Muscle layer of colon (tissue), 2 donors: ENCODE data around the gene SHQ1.

ENCODE experiments used
- H3K27ac ChIP-seq: one replicate; pipeline ENCODE4 v1.7.0; 2013; ENCODE audit warnings: low read depth, mild to moderate bottlenecking, low read length, moderate library complexity
- H3K27me3 ChIP-seq, 2 donors: one replicate each; pipeline ENCODE4 v1.7.0; 2013; ENCODE audit warnings: low read length in 2 of 2, mild to moderate bottlenecking in 2 of 2; ENCODE audit not compliant: insufficient read depth in 2 of 2, control insufficient read depth in 1 of 2
- H3K36me3 ChIP-seq: one replicate; pipeline ENCODE4 v1.7.0; 2013; ENCODE audit warnings: mild to moderate bottlenecking, low read length; ENCODE audit not compliant: insufficient read depth
- H3K4me1 ChIP-seq: one replicate; pipeline ENCODE4 v1.7.0; 2013; ENCODE audit warnings: mild to moderate bottlenecking, low read length; ENCODE audit not compliant: insufficient read depth
- H3K4me3 ChIP-seq, 2 donors: one replicate each; pipeline ENCODE4 v1.7.0; 2013; ENCODE audit warnings: low read length in 2 of 2, low read depth in 1 of 2, mild to moderate bottlenecking in 1 of 2, moderate library complexity in 1 of 2
- H3K9ac ChIP-seq: one replicate; pipeline ENCODE4 v1.7.0; 2013; ENCODE audit warnings: low read length
- H3K9me3 ChIP-seq: one replicate; pipeline ENCODE4 v1.7.0; 2013; ENCODE audit warnings: mild to moderate bottlenecking, low read length
- donor health status: abdominal sarcoma.
- donor health status: Adenocarcinoma of cecum.

SHQ1 gene

DNA sequence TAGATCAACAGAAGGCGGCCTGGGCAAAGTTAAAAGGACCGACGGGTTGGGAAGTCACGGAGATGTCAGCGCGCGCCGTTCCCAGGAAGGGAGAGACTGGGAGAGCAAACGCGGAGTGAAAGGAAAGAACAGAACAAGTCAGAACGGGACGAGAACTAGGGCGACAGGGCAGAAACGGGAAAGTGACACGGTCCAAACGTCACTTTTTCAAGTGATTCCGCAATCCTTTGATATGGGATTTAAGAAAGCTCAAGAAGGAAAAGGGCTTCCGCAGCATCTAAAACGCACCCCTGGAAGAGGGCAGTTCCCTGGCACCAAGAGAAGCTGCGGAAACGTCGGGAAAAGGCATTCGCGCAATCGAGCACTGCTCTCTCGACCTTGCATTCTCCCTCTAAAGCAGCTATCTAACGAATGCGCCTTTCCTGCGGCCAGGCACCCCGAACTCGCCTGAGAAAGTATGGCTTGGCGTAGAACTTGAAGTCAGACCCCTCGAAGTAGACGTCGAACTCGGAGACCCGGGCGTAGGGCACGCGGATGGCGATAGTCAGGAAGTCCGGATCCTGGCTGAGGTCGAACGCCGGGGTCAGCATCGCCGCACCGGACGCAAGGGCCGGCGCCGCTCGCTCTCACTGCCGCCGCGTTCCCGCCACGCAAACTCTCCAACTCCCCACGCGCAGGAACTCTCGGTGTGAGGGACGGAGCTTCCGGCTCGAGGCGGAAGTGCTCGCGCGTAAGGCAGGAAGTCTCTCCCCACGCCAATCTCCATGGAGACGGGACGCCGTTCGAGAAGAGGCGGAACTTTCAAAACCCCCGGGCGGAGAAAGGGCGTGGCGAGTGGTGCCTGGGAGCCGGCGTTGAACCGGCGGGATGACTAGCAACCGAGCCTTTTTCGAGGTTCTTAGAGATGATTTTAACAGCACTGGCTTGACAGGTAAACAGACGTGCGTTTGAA, at the start of gene SHQ1:
Gene SHQ1, minus strand, starts transcription at position 695 of the 952 bp plus-strand sequence. Its CDS starts 105 bp downstream, at position 590.
- Histone ChIP-seq H3K9ac (peak within 1 kb of the TSS; percentile 55), H3K27ac (peak within 1 kb of the TSS; percentile 85)

GRCh38 chr3:72897758-72898007, 49.4 kb upstream of the SHQ1 start:
- Histone ChIP-seq H3K9me3 (no peaks in the 10 kb centered on the region), H3K4me1 (peaks cover 6% of the 10 kb centered on the region), H3K27ac (no peak overlapping the region), H3K9ac (no peak overlapping the region), H3K4me3 (no peak overlapping the region), H3K36me3 (no peaks in the 10 kb centered on the region), H3K27me3 (no peaks in the 10 kb centered on the region)

More for the DNA sequence above, at the start of gene SHQ1:
- Histone ChIP-seq H3K27me3 (no peaks in the 10 kb centered on the region), H3K4me1 (peaks cover 23% of the 10 kb centered on the region), H3K36me3 (no peaks in the 10 kb centered on the region), H3K4me3 (peak within 1 kb of the TSS; percentile 84 to 95), H3K9me3 (no peaks in the 10 kb centered on the region)

GRCh38 chr3:72896996-72897757, 48.9 kb upstream of the SHQ1 start:
- Histone ChIP-seq H3K9ac (no peak overlapping the region), H3K9me3 (no peaks in the 10 kb centered on the region), H3K27ac (no peak overlapping the region), H3K27me3 (no peaks in the 10 kb centered on the region), H3K4me3 (no peak overlapping the region), H3K36me3 (no peaks in the 10 kb centered on the region), H3K4me1 (peaks cover 9% of the 10 kb centered on the region)

DNA sequence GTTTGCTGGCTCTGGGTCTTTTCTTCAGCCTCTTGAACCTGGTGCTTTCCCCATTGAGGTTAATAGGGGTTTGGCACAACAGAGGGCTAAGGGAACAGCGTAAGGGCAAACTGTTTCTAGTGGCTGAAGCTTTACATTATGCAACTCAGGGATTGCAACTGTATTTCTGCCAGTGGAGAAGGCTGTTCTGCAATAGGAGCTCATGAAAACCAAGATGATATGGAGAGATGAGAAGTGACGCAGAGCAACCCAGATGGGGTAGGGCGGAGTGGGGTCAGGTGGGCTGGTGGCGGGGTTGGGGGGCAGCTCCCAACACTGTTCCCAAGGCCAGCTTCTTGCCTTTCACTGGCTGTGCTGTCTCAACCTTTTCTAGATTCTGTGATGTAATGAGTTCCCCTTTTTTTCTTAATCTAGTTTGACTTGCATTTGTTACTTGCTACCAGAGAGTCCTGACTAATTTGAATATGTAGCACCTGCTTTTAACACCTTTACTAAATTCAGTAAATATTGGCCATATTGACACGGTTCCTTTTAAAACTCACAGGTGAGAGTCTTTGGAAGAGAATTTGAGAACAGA, 46.8 kb upstream of the SHQ1 start:
- no peak overlapping the region for H3K27ac ChIP-seq

DNA sequence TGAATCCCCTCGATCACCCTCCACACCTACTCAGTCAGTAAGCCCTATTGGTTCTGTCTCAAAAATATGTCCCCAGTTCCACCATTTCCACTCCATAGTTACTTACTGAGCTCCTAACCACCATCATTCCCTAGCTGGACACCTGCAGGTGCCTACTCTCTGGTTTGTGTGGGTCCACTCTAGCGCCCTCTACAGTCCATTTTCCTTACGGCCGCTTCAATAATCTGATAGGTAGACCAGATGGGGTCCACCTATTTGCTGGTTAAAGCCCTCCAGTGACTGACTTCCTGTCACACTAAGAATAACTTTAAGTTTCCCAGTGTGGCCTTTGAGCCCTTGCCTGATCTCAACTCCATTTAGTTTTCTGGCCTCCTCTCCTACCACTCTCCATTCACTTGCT, 44.6 kb upstream of the SHQ1 start:
- Histone ChIP-seq H3K9ac (no peak overlapping the region), H3K36me3 (no peaks in the 10 kb centered on the region), H3K27me3 (no peaks in the 10 kb centered on the region), H3K27ac (no peak overlapping the region), H3K9me3 (no peaks in the 10 kb centered on the region), H3K4me1 (peaks cover 10% of the 10 kb centered on the region), H3K4me3 (no peak overlapping the region)

More for the DNA sequence above, 46.8 kb upstream of the SHQ1 start:
- Histone ChIP-seq H3K9ac (no peak overlapping the region), H3K36me3 (no peaks in the 10 kb centered on the region), H3K4me3 (no peak overlapping the region), H3K4me1 (peaks cover 10% of the 10 kb centered on the region), H3K27me3 (no peaks in the 10 kb centered on the region), H3K9me3 (no peaks in the 10 kb centered on the region)

GRCh38 chr3:72892081-72892775, 44.0 kb upstream of the SHQ1 start:
- Histone ChIP-seq H3K9me3 (no peaks in the 10 kb centered on the region), H3K9ac (no peak overlapping the region), H3K27me3 (no peaks in the 10 kb centered on the region), H3K4me3 (no peak overlapping the region), H3K4me1 (peaks cover 11% of the 10 kb centered on the region), H3K36me3 (no peaks in the 10 kb centered on the region), H3K27ac (no peak overlapping the region)

DNA sequence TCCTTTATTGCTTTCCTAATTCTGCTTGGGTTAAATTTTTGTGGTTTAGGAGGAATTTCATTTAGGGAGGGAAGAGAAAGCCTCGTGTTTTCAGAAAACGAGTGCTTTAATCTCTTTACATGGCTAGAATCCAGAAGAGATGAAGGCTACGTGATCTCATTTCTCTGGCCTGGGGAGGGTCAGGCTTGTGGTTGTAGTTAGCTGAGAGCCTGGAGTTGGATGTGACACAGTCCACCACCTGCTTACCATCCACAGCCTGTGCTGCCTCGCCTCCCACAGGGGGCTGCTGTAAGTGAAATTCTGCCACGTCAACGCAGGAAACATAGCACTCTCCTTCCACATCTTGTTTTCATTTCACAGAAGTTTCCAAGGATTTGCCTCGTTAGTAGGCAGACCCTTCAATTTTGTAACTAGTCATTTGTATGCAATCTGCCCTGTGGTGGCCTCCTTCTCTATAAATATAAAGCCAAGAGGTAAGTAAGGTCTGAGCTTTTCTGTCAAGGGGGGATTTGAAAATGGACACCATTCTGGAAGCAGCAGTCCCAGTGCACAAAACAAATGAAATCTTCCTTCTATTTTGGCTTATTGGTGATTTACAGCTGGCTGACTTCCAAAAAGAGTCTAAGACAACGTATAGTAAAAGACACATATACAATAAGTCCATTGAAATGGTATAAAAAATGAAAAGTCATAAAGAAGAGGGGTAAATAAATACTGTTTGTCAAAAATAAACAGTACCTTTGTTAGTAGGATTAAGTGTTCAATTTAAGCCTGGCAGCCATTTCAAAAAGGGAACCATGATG, 43.0 kb upstream of the SHQ1 start:
- Histone ChIP-seq H3K9ac (no peak overlapping the region), H3K27me3 (no peaks in the 10 kb centered on the region), H3K36me3 (no peaks in the 10 kb centered on the region), H3K27ac (no peak overlapping the region), H3K4me3 (no peak overlapping the region), H3K4me1 (peaks cover 15% of the 10 kb centered on the region), H3K9me3 (no peaks in the 10 kb centered on the region)

GRCh38 chr3:72890166-72890925, 42.1 kb upstream of the SHQ1 start:
- Histone ChIP-seq H3K27me3 (no peaks in the 10 kb centered on the region), H3K9ac (no peak overlapping the region), H3K4me3 (no peak overlapping the region), H3K4me1 (peaks cover 15% of the 10 kb centered on the region), H3K27ac (no peak overlapping the region), H3K36me3 (no peaks in the 10 kb centered on the region), H3K9me3 (no peaks in the 10 kb centered on the region)

DNA sequence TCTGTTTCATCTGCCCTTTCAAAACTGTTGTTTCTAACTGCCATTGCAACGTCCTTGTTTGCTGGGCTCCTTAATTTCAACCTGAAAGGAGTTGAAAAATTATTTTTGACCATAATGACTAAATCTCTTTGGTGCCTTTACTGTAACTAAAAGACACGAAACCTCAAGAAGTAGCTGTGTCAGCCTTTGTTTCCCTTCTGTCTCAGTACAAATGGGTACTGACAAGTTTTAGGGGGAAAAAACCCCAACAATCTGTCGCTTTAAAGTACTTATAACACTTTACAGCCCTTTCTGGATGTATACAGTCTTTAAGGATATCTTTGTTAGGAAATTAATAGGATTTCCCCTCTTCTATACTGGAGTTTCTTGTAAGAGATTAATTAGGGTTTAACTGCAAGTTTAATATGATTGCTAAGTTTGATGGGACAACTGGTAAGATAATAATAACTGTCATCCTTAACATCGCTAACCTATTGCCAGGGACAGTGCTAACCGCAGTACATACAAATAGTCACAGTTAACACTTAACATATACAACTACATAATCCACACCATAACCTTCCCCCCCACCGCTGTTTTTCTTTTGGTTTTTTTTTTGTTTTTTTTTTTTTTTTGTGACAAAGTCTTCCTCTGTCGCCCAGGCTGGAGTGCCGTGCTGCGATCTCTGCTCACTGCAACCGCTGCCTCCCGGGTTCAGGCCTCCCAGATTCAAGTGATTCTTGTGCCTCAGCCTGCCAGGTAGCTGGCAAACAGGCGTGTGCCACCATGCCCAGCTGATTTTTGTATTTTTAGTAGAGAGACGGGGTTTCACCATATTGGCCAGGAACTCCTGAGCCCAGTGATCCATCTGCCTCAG, 41.3 kb upstream of the SHQ1 start:
- peaks cover 15% of the 10 kb centered on the region for H3K4me1 ChIP-seq
- no peaks in the 10 kb centered on the region for H3K9me3 ChIP-seq
- H3K9ac ChIP-seq: no peak overlapping the region
- H3K4me3 ChIP-seq: no peak overlapping the region
- no peaks in the 10 kb centered on the region for H3K27me3 ChIP-seq
- no peaks in the 10 kb centered on the region for H3K36me3 ChIP-seq
- no peak overlapping the region for H3K27ac ChIP-seq
